ENCODE results near the gene RALB.

GRCh38 chr2:120271711-120272379 is 19.2 kb downstream of the RALB start:
- TF ChIP-seq ELF1 (IDR thresholded peaks at IDR 0.05) (no peak), TAF1 (IDR thresholded peaks at IDR 0.05; ENCODE audit: borderline replicate concordance, low read depth, low read length) (no peak), RFX5 (IDR thresholded peaks at IDR 0.05; ENCODE audit: low read length) (no peak), CTCF (IDR thresholded peaks at IDR 0.05) (no peak)

Data from SK-N-SH (cell line).